ACC112 (cell line): Measurements from ENCODE around the gene KIR3DL3.
"Not testable (repeated sequence)": the region's sequence is repeated elsewhere in the genome, so short reads cannot be mapped to it uniquely, and the experiment has no call there.

Experiments
- H2AFZ ChIP-seq: fragments of 200-600 bp; sonication (generic); one replicate; pipeline ENCODE4 v1.6.0; 2017; ENCODE audit warnings: antibody characterized with exemption, low read length; ENCODE audit not compliant: unreplicated experiment
- H3K27ac ChIP-seq: fragments of 200-600 bp; sonication (generic); 2 replicates; pipeline ENCODE4 v1.5.1; 2014; ENCODE audit warnings: low read depth, mild to moderate bottlenecking, antibody characterized with exemption, low read length, moderate library complexity
- H3K27me3 ChIP-seq: fragments of 200-600 bp; sonication (generic); 2 replicates; pipeline ENCODE4 v1.6.1; 2014; ENCODE audit warnings: mild to moderate bottlenecking, antibody characterized with exemption, low read length, moderate library complexity, mixed read lengths; ENCODE audit not compliant: insufficient read depth
- H3K36me3 ChIP-seq: fragments of 200-600 bp; sonication (generic); 2 replicates; pipeline ENCODE4 v1.6.1; 2016; ENCODE audit warnings: mild to moderate bottlenecking, antibody characterized with exemption, low read length, moderate library complexity, mixed read lengths; ENCODE audit not compliant: insufficient read depth
- H3K4me1 ChIP-seq: fragments of 200-600 bp; sonication (generic); one replicate; pipeline ENCODE4 v1.6.1; 2016; ENCODE audit warnings: low read length, mixed read lengths; ENCODE audit not compliant: insufficient read depth, unreplicated experiment, control insufficient read depth
- H3K4me3 ChIP-seq: fragments of 200-600 bp; sonication (generic); 2 replicates; pipeline ENCODE4 v1.5.1; 2014; ENCODE audit warnings: mild to moderate bottlenecking, low read depth, low read length
- H3K79me2 ChIP-seq: fragments of 200-600 bp; sonication (generic); one replicate; pipeline ENCODE4 v1.6.0; 2016; ENCODE audit warnings: low read length; ENCODE audit not compliant: control insufficient read depth, unreplicated experiment, insufficient read depth

Gene KIR3DL3

DNA sequence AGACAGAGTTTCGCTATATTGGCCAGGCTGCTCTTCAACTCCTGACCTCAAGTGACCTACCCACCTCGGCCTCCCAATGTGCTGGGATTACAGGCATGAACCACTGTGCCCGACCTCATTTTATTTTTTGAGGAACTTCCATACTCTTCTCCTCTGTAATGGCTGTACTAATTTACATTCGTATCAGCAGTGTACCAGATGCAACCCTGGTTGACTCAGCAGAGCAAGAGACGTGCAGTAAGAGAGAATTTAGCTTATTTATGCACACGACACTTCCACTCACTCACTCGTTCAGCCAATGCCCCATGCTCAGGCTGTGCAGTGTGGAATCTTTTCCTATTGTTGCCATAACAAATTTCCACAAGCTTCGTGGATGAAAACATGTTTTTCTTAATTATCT lies 6.9 kb downstream of the KIR3DL3 start:
- Histone ChIP-seq H3K4me3 (no peak overlapping the region), H3K4me1 (no peaks in the 10 kb centered on the region), H3K36me3 (no peaks in the 10 kb centered on the region), H3K27me3 (no peaks in the 10 kb centered on the region), H2AFZ (no peak overlapping the region), H3K79me2 (no peaks in the 10 kb centered on the region), H3K27ac (no peak overlapping the region)

GRCh38 chr19:54738306-54738705 lies 14.1 kb downstream of the KIR3DL3 start, which contains the start of gene KIR2DL3:
Gene KIR2DL3, plus strand, starts transcription at chr19:54738513. Its CDS starts 33 bp downstream, at chr19:54738546.
- H3K27ac ChIP-seq, H2AFZ ChIP-seq, H3K27me3 ChIP-seq, H3K36me3 ChIP-seq, H3K79me2 ChIP-seq, H3K4me3 ChIP-seq, H3K4me1 ChIP-seq: not testable (repeated sequence)

DNA sequence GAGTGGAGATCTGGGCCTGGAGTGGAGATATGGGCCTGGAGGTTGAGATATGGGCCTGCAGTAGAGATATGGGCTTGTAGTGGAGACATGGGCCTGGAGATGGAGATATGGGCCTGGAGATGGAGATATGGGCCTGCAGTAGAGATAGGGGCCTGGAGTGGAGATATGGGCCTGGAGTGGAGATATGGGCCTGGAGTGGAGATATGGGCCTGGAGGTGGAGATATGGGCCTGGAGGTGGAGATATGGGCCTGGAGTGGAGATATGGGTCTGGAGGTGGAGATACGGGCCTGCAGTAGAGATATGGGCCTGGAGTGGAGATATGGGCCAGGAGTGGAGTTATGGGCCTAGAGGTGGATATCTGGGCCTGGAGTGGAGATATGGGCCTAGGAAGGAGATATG lies 14.5 kb downstream of the KIR3DL3 start:
- Histone ChIP-seq H3K79me2 (no peaks in the 10 kb centered on the region), H3K4me1 (no peaks in the 10 kb centered on the region), H3K27me3 (no peaks in the 10 kb centered on the region), H3K36me3 (no peaks in the 10 kb centered on the region), H2AFZ (no peak overlapping the region), H3K27ac (no peak overlapping the region), H3K4me3 (no peak overlapping the region)

DNA sequence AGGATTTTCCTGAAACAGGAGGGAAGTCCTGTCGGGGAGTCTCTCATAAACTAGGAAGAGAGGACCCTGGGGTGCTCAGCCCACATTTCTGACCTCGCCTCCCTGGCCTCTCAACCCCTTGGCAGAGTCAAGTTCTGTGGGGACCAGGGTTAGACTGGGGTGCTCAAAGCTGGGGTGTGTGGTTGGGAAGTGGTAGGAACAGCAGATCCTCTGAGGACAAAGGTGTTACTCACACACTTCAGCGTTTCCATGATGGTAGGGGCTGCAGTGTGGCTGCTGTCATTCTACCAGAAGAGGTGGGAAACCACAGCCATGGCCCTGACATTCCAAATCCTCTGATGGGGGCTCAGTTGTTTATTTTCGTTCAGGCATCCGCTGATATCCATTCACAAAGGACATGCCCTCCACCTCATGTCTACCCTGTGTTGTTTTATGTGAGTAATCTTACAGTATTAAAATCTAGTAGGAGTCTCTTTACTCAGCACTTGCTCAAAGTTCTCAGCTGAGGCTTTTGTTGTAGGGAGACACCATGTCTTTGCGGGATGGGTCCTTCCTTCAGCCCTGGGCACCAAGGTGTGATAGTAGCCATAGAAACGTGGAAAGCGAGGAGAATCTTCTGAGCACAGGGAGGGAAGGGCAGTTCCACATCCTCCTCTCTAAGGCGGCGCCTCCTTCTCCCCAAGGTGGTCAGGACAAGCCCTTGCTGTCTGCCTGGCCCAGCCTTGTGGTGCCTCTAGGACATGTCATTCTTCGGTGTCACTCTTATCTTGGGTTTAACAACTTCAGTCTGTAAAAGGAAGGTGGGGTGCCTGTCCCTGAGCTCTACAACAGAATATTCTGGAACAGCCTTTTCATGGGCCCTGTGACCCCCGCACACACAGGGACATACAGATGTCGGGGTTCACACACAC lies 15.6 kb downstream of the KIR3DL3 start:
- H3K27me3 ChIP-seq = no peaks in the 10 kb centered on the region
- no peak overlapping the region for H2AFZ ChIP-seq
- no peaks in the 10 kb centered on the region for H3K36me3 ChIP-seq
- no peak overlapping the region for H3K4me3 ChIP-seq
- no peaks in the 10 kb centered on the region for H3K79me2 ChIP-seq
- no peaks in the 10 kb centered on the region for H3K4me1 ChIP-seq
- no peak overlapping the region for H3K27ac ChIP-seq

DNA sequence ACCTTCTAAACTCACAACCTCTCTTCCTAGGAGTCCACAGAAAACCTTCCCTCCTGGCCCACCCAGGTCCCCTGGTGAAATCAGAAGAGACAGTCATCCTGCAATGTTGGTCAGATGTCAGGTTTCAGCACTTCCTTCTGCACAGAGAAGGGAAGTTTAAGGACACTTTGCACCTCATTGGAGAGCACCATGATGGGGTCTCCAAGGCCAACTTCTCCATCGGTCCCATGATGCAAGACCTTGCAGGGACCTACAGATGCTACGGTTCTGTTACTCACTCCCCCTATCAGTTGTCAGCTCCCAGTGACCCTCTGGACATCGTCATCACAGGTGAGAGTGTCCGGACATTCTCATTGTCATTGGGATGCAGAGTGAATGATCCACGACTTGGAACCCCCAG lies 17.7 kb downstream of the KIR3DL3 start:
- not testable (repeated sequence) for H3K4me3 ChIP-seq, H3K4me1 ChIP-seq, H2AFZ ChIP-seq, H3K36me3 ChIP-seq, H3K79me2 ChIP-seq, H3K27me3 ChIP-seq, H3K27ac ChIP-seq

GRCh38 chr19:54744080-54744479 lies 19.8 kb downstream of the KIR3DL3 start:
- not testable (repeated sequence) for H3K79me2 ChIP-seq

DNA sequence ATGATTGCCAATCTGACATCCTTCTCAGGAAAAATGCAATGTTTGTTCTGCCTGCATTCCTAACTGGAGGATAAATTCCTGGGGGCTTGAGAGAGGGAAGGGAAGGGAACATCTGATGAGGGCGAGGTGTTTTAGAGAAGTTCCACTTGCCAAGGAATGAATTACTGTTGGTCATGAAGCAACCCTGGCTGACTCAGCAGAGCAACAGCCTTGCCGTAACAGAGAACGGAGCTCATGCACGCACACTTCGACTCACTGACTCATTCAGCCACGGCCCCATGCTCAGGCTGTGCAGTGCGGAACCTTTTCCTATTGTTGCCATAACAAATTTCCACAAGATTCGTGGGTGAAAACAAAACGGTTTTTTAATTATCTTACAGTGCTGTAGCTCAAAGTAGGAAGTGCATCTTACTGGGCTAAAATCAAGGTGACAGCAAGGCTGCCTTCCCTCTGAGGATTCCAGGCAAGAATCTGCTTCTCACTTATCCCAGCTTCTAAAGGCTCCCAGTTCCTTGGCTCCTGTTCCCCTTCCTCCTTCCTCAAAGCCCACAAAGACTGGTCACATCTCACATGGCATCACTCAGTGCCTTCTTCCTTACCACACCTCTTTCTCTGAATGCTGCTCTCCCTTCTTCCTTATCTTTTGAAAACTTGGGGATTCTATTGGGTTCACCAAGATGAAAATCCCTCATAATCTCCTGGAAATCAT lies 23.5 kb downstream of the KIR3DL3 start:
- not testable (repeated sequence) for H3K4me3 ChIP-seq, H3K36me3 ChIP-seq, H3K79me2 ChIP-seq, H2AFZ ChIP-seq, H3K4me1 ChIP-seq, H3K27me3 ChIP-seq, H3K27ac ChIP-seq

More at GRCh38 chr19:54744080-54744479, 19.8 kb downstream of the KIR3DL3 start:
- H2AFZ ChIP-seq, H3K27ac ChIP-seq, H3K4me1 ChIP-seq, H3K4me3 ChIP-seq, H3K36me3 ChIP-seq, H3K27me3 ChIP-seq: not testable (repeated sequence)

- H3K4me3 ChIP-seq, H3K27ac ChIP-seq, H3K36me3 ChIP-seq, H3K27me3 ChIP-seq, H2AFZ ChIP-seq, H3K4me1 ChIP-seq, H3K79me2 ChIP-seq: not testable (repeated sequence)
Observed at GRCh38 chr19:54750276-54750675, 26.0 kb downstream of the KIR3DL3 start.

- H3K27me3 ChIP-seq, H2AFZ ChIP-seq, H3K79me2 ChIP-seq, H3K4me1 ChIP-seq, H3K4me3 ChIP-seq, H3K27ac ChIP-seq, H3K36me3 ChIP-seq: not testable (repeated sequence)
Observed at GRCh38 chr19:54756204-54757110, 32.2 kb downstream of the KIR3DL3 start.

GRCh38 chr19:54758577-54758976 lies 34.3 kb downstream of the KIR3DL3 start:
- not testable (repeated sequence) for H3K36me3 ChIP-seq, H3K4me3 ChIP-seq, H3K79me2 ChIP-seq, H2AFZ ChIP-seq, H3K27me3 ChIP-seq, H3K27ac ChIP-seq, H3K4me1 ChIP-seq
